Measurements from ENCODE around the gene MOK. TPM values are rescaled to one million over a fixed set of nuclear protein-coding genes. Genes with fewer than 3 reads are reported as not detected.

Gene MOK
- total RNA-seq (2021) (2.0 to 2.7 TPM (median 2.6 TPM) in 3 replicates), Bru-seq, nascent RNA (percentile 24 among the genes with signal in this experiment)
- long read RNA-seq, experiment 1, partial matches to known transcripts, result 2 of 7 reads
- long read RNA-seq, experiment 1, other reads (novel, unspliced or antisense), result 4 of 7 reads
- long read RNA-seq, experiment 2, partial matches to known transcripts, result 0 of 1 reads
- long read RNA-seq, experiment 2, other reads (novel, unspliced or antisense), result 1 of 1 reads
- long read RNA-seq, experiment 3, result 0 reads

- H3K27me3 Mint-ChIP-seq (ENCODE audit: low read depth), result peaks cover 4% of the 10 kb centered on the region
- POLR2A ChIA-PET, result interaction anchor here (0.6 kb wide), 1 partner anchor 56 kb away, joined by 4 read pairs; no protein-coding TSS in a partner anchor
Observed at GRCh38 chr14:102304611-102305506, at the start of gene MOK. TSS of gene MOK (minus strand) at chr14:102305164. CDS start at chr14:102304968, 196 bp downstream.

GRCh38 chr14:102353126-102353619, 48.2 kb upstream of the MOK start:
- CTCF ChIA-PET, result no interaction called here
- DNase-seq (ENCODE audit: low spot score), result no peak
- Mint-ChIP-seq H3K9me3 (no peaks in the 10 kb centered on the region), H3K4me3 (no peak overlapping the region), H3K27ac (no peak overlapping the region), H3K4me1 (no peaks in the 10 kb centered on the region), H3K36me3 (peaks cover 32% of the 10 kb centered on the region), H3K27me3 (ENCODE audit: low read depth) (no peaks in the 10 kb centered on the region)
- no peak for ATAC-seq
- POLR2A ChIA-PET, result no interaction called here
- TF ChIP-seq ATF1 (CRISPR knock-in tag; IDR thresholded peaks at IDR 0.05), result no peak
- no peak for TF ChIP-seq NR3C1 (CRISPR knock-in tag; conservative IDR thresholded peaks at IDR 0.05; ENCODE audit: low read depth)
- TF ChIP-seq PREB (CRISPR knock-in tag; IDR thresholded peaks at IDR 0.05; ENCODE audit: borderline replicate concordance), result no peak
- no peak for TF ChIP-seq HMGA2 (CRISPR knock-in tag; IDR thresholded peaks at IDR 0.05)
- no peak for TF ChIP-seq ZNF416 (CRISPR knock-in tag; IDR thresholded peaks at IDR 0.05)
- no peak for TF ChIP-seq SOX15 (CRISPR knock-in tag; IDR thresholded peaks at IDR 0.05)
- no peak for TF ChIP-seq FOXP1 (CRISPR knock-in tag; IDR thresholded peaks at IDR 0.05; ENCODE audit: borderline replicate concordance)
- TF ChIP-seq SMAD4 (CRISPR knock-in tag; IDR thresholded peaks at IDR 0.05), result no peak
- no peak for TF ChIP-seq ZNF396 (CRISPR knock-in tag; IDR thresholded peaks at IDR 0.05; ENCODE audit: borderline replicate concordance)

More at GRCh38 chr14:102304611-102305506, at the start of gene MOK:
- peak; percentile 94 for ATAC-seq
- Mint-ChIP-seq H3K4me3 (peak within 1 kb of the TSS; percentile 95), H3K9me3 (no peaks in the 10 kb centered on the region), H3K27ac (peak within 1 kb of the TSS; percentile 58), H3K36me3 (no peaks in the 10 kb centered on the region), H3K4me1 (peaks cover 3% of the 10 kb centered on the region; the same call in 1 of the 2 replicates)
- DNase-seq (ENCODE audit: low spot score), result peak; percentile 99
- CTCF ChIA-PET, result interaction anchor here (0.7 to 3.0 kb wide), 6 partner anchors 10 to 217 kb away, joined by 3 to 25 read pairs (median 4); no protein-coding TSS in a partner anchor
- peak; percentile 12; the same call in 1 of the 2 replicates for TF ChIP-seq ETV6 (CRISPR knock-in tag; IDR thresholded peaks at IDR 0.05)
- TF ChIP-seq FOXK1 (CRISPR knock-in tag; IDR thresholded peaks at IDR 0.05), result peak; percentile 93
- no peak for TF ChIP-seq MXD4 (CRISPR knock-in tag; IDR thresholded peaks at IDR 0.05; ENCODE audit: borderline replicate concordance)
- TF ChIP-seq SP1 (CRISPR knock-in tag; conservative IDR thresholded peaks at IDR 0.05), result peak; percentile 85
- peak; percentile 72; the same call in 1 of the 2 replicates for TF ChIP-seq ARID4B (CRISPR knock-in tag; IDR thresholded peaks at IDR 0.05; ENCODE audit: borderline replicate concordance)

GRCh38 chr14:102352213-102352612, 47.2 kb upstream of the MOK start:
- Mint-ChIP-seq H3K4me1 (no peaks in the 10 kb centered on the region), H3K36me3 (peaks cover 38% of the 10 kb centered on the region), H3K27ac (peak overlapping the region; percentile 22; the same call in 1 of the 2 replicates), H3K9me3 (no peaks in the 10 kb centered on the region), H3K4me3 (no peak overlapping the region), H3K27me3 (ENCODE audit: low read depth) (no peaks in the 10 kb centered on the region)
- ATAC-seq (no peak), DNase-seq (ENCODE audit: low spot score) (no peak)
- TF ChIP-seq TEAD1 (CRISPR knock-in tag; IDR thresholded peaks at IDR 0.05), result no peak
- TF ChIP-seq FOXK1 (CRISPR knock-in tag; IDR thresholded peaks at IDR 0.05), result no peak
- TF ChIP-seq ZNF317 (CRISPR knock-in tag; IDR thresholded peaks at IDR 0.05; ENCODE audit: borderline replicate concordance, low read depth), result no peak
- no peak for TF ChIP-seq ATF2 (CRISPR knock-in tag; IDR thresholded peaks at IDR 0.05; ENCODE audit: borderline replicate concordance, low read depth)
- TF ChIP-seq SP1 (CRISPR knock-in tag; conservative IDR thresholded peaks at IDR 0.05), result no peak
- TF ChIP-seq AR (CRISPR knock-in tag; IDR thresholded peaks at IDR 0.05), result no peak
- TF ChIP-seq KAT7 (CRISPR knock-in tag; IDR thresholded peaks at IDR 0.05; ENCODE audit: borderline replicate concordance), result no peak
- ChIA-PET CTCF (no interaction called here), POLR2A (interaction anchor here (0.6 kb wide), 1 partner anchor 380 kb away, joined by 3 read pairs; no protein-coding TSS in a partner anchor)

Measured in WTC11 (cell line).